Adrenal gland (tissue), 12 donors: ENCODE results near the gene RPN1. TPM values are rescaled to one million over a fixed set of nuclear protein-coding genes. Genes with fewer than 3 reads are reported as not detected.

Experiments used
- DNase-seq, 7 donors: peaks; one replicate each; pipeline ENCODE4 v3.0.0-alpha.2; 2019 to 2020
- H3K27ac ChIP-seq, 5 donors: fragments of 200-600 bp; sonication (generic) in 4 of 5; 1 replicate in 3 of 5; 2 replicates in 2 of 5; pipeline versions ENCODE4 v1.5.1 to v1.8.0; 2016 to 2020; ENCODE audit warnings: mild to moderate bottlenecking in 1 of 5
- H3K27me3 ChIP-seq: fragments of 200-600 bp; 2 replicates; pipeline ENCODE4 v1.8.0; 2021
- H3K36me3 ChIP-seq, 2 donors: fragments of 200-600 bp; replicated peaks in 1 of 2; 1 replicate in 1 of 2; 2 replicates in 1 of 2; pipeline versions ENCODE4 v1.5.1 to v1.8.0; 2018 to 2022
- H3K4me1 ChIP-seq, 2 donors: fragments of 200-600 bp; replicated peaks in 1 of 2; 1 replicate in 1 of 2; 2 replicates in 1 of 2; pipeline versions ENCODE4 v1.5.1 to v1.8.0; 2018 to 2021
- H3K4me3 ChIP-seq, 4 donors: fragments of 200-600 bp; sonication (generic) in 3 of 4; one replicate each; pipeline ENCODE4 v1.5.1; 2016 to 2018
- H3K9me3 ChIP-seq, 3 donors: fragments of 200-600 bp; sonication (generic) in 1 of 3; replicated peaks in 1 of 3; 1 replicate in 2 of 3; 2 replicates in 1 of 3; pipeline versions ENCODE4 v1.5.1 to v1.8.0; 2016 to 2021
- CTCF ChIP-seq, 6 experiments: fragments of 450-650 bp in 4 of 6; fragments of 200-600 bp in 2 of 6; sonication (generic) in 1 of 6; IDR thresholded peaks; 1 replicate in 5 of 6; 2 replicates in 1 of 6; pipeline versions ENCODE4 v1.5.1 to v1.8.0; 2016 to 2021; ENCODE audit warnings: antibody characterized with exemption in 6 of 6, mild to moderate bottlenecking in 2 of 6, moderate library complexity in 1 of 6
- POLR2A ChIP-seq, 2 donors: fragments of 450-650 bp; IDR thresholded peaks; one replicate each; pipeline ENCODE4 v1.6.1; 2017; ENCODE audit warnings: antibody characterized with exemption in 2 of 2, mild to moderate bottlenecking in 2 of 2, moderate library complexity in 1 of 2
- WGBS, 4 donors: extraction: QIAGEN DNeasy Blood & Tissue Kit in 2 of 4; methylation state at CpG; one replicate each; pipeline versions ENCODE4 v1.1.5 to v1.1.7; 2013 to 2017; 5-methylcytosine and 5-hydroxymethylcytosine counted together
- intact Hi-C, 2 donors: fragments of 100-400 bp; cut with DNase I; formaldehyde crosslinking; loops; one replicate each; pipeline versions ENCODE4 v1.14.1 to v1.15.0; 2022 to 2023
- polyA plus RNA-seq, 3 donors: library from polyadenylated mRNA; stranded (reverse); fragments of 200-250 nt in 2 of 3; fragments of 350-450 nt in 1 of 3; fragmentation: Illumina TruSeq in 1 of 3; extraction: RNeasy Lipid Tissue Mini Kit (QIAGEN cat#74804) in 1 of 3; gene quantifications; one replicate each; pipeline ENCODE4 v1.2.3, GENCODE V29; 2013 to 2014
- total RNA-seq, 9 donors: library from RNA; depleted of rRNA in 4 of 9; stranded (reverse); fragments of >200 nt in 4 of 9; fragments of 120-200 nt in 1 of 9; fragmentation: NEBNext Ultra II Directional in 1 of 9; extraction: Animal tissue kit (Norgen Biotek cat#: 25700) in 1 of 9; gene quantifications; one replicate each; pipeline versions ENCODE4 v1.1.0 to v1.2.4, GENCODE V29; 2013 to 2023
- donor health status: healthy with polysubstance abuse.
- donor health status: Bipolar disorder and iron deficiency.
- donor health status: DM: yes; HTN: yes; CAD: no.
- donor health status: DM: no; HTN: no; CAD: no.
- donor health status: DM: no; HTN: no; CAD: no.
- donor health status: DM: yes; HTN: yes; CAD: no.

RPN1 gene
- total and polyA plus RNA-seq, 12 donors = 35.9 to 299 (median 227) TPM

- intact Hi-C loops = loop anchor here (5.0 to 10.0 kb wide), 3 partner anchors 55 to 228 kb away; no protein-coding TSS in a partner anchor
- DNase-seq = peak in 1 of 7 donors; percentile 23
- H3K4me3 ChIP-seq = no peak overlapping the region
- H3K36me3 ChIP-seq = peaks cover 0 to 32% of the 10 kb centered on the region in 2 donors
- TF ChIP-seq POLR2A (IDR thresholded peaks at IDR 0.05) (no peak), CTCF (IDR thresholded peaks at IDR 0.05) (no peak)
- H3K4me1 ChIP-seq = peaks cover 21 to 37% of the 10 kb centered on the region in 2 donors
- WGBS, 4 donors = 60 to 66% (median 64%) methylated on average over 7 of the region's 7 CpGs
- H3K27ac ChIP-seq = peak overlapping the region in 2 of 5 donors; percentile 87 to 91
- no peaks in the 10 kb centered on the region for H3K27me3 ChIP-seq
- no peaks in the 10 kb centered on the region for H3K9me3 ChIP-seq
Observed at GRCh38 chr3:128619146-128619890, 31.3 kb downstream of the RPN1 start.

GRCh38 chr3:128618398-128618726 is 32.3 kb downstream of the RPN1 start:
- Histone ChIP-seq H3K4me1 (peaks cover 16 to 27% of the 10 kb centered on the region in 2 donors), H3K27ac (peak overlapping the region in 4 of 5 donors; percentile 86 to 91 (median 87)), H3K27me3 (no peaks in the 10 kb centered on the region), H3K4me3 (peak overlapping the region; percentile 43 to 87 (median 71)), H3K9me3 (no peaks in the 10 kb centered on the region), H3K36me3 (peaks cover 0 to 32% of the 10 kb centered on the region in 2 donors)
- intact Hi-C loops = loop anchor here (5.0 to 10.0 kb wide), 3 partner anchors 56 to 229 kb away; no protein-coding TSS in a partner anchor
- DNase-seq = no peak
- 20 to 30% (median 23%) methylated on average over 5 of the region's 5 CpGs for WGBS, 4 donors
- TF ChIP-seq CTCF (IDR thresholded peaks at IDR 0.05) (no peak), POLR2A (IDR thresholded peaks at IDR 0.05) (no peak)

GRCh38 chr3:128617557-128618397 is 32.8 kb downstream of the RPN1 start:
- Histone ChIP-seq H3K27ac (peak overlapping the region; percentile 50 to 91 (median 87)), H3K4me3 (peak overlapping the region; percentile 43 to 87 (median 71)), H3K9me3 (no peaks in the 10 kb centered on the region), H3K27me3 (no peaks in the 10 kb centered on the region), H3K4me1 (peaks cover 15 to 24% of the 10 kb centered on the region in 2 donors), H3K36me3 (peaks cover 0 to 27% of the 10 kb centered on the region in 2 donors)
- intact Hi-C loops = loop anchor here (5.0 to 10.0 kb wide), 3 partner anchors 57 to 230 kb away; no protein-coding TSS in a partner anchor
- peak; percentile 98 to 99 (median 99) for DNase-seq
- 0 to 1% (median 1%) methylated on average over 27 to 61 of the region's 61 CpGs for WGBS, 4 donors
- TF ChIP-seq POLR2A (IDR thresholded peaks at IDR 0.05) (peak in 1 of 2 donors; percentile 72), CTCF (IDR thresholded peaks at IDR 0.05) (peak; percentile 81 to 96 (median 91))

GRCh38 chr3:128617270-128617556 is 33.4 kb downstream of the RPN1 start:
- H3K9me3 ChIP-seq = no peaks in the 10 kb centered on the region
- 42 to 54% methylated on average over 9 of the region's 9 CpGs; no CpG with 5 or more reads in 2 of the 4 donors for WGBS, 4 donors
- DNase-seq = no peak
- peak overlapping the region in 1 of 4 donors; percentile 75 for H3K4me3 ChIP-seq
- H3K27ac ChIP-seq = peak overlapping the region in 3 of 5 donors; percentile 68 to 91 (median 87)
- peaks cover 15 to 24% of the 10 kb centered on the region in 2 donors for H3K4me1 ChIP-seq
- intact Hi-C loops = loop anchor here (5.0 to 10.0 kb wide), 3 partner anchors 58 to 230 kb away; no protein-coding TSS in a partner anchor
- no peaks in the 10 kb centered on the region for H3K27me3 ChIP-seq
- peaks cover 0 to 22% of the 10 kb centered on the region in 2 donors for H3K36me3 ChIP-seq
- TF ChIP-seq POLR2A (IDR thresholded peaks at IDR 0.05) (no peak), CTCF (IDR thresholded peaks at IDR 0.05) (no peak)
